A549 (cell line): ENCODE results near the gene VSNL1. TPM values are rescaled to one million over a fixed set of nuclear protein-coding genes. Genes with fewer than 3 reads are reported as not detected.

Experiments used
- ATAC-seq, 2 experiments: fragments of 200-7000 bp in 1 of 2; fragments of >200 bp in 1 of 2; cut with Nextera tagmentation in 1 of 2; cut with Tn5 transposase in 1 of 2; 3 replicates each; pipeline versions ENCODE4 v1.8.0 to v1.9.1; 2018 to 2020; ENCODE audit warnings: mild to moderate bottlenecking in 1 of 2, moderate library complexity in 1 of 2
- CTCF ChIA-PET: fragments of 300-600 bp; sonication (Branson Sonifier 250); formaldehyde crosslinking; extraction: SDS; loops from one replicate; lab custom pipeline; 2021; ENCODE audit warnings: antibody characterized with exemption, inconsistent platforms; lab: Yijun Ruan, JAX
- POLR2A ChIA-PET: fragments of 350-600 bp; formaldehyde crosslinking; extraction: SDS; loops from one replicate; lab custom pipeline; 2021; ENCODE audit warnings: antibody characterized with exemption, inconsistent platforms; lab: Yijun Ruan, JAX
- DNase-seq, 2 experiments: peaks; one replicate each; pipeline versions ENCODE4 v3.0.0 to v3.0.0-alpha.2; 2011 to 2016; ENCODE audit warnings: low read depth in 1 of 2, low spot score in 1 of 2
- FAIRE-seq: peaks from 2 replicates; lab custom pipeline; 2011; peaks lifted over from hg19 to GRCh38; lab: Jason Lieb, UNC
- H3K27ac ChIP-seq, 2 experiments: fragments of >200 bp; sonication (Bioruptor Twin); formaldehyde crosslinking; 3 replicates each; pipeline ENCODE4 v1.5.1; 2016 to 2017
- H3K4me1 ChIP-seq: fragments of >200 bp; sonication (Bioruptor Twin); formaldehyde crosslinking; 3 replicates; pipeline ENCODE4 v1.6.1; 2016
- H3K4me2 ChIP-seq: fragments of >200 bp; sonication (Bioruptor Twin); formaldehyde crosslinking; 3 replicates; pipeline ENCODE4 v1.6.1; 2016
- H3K4me3 ChIP-seq: fragments of >200 bp; sonication (Bioruptor Twin); formaldehyde crosslinking; 3 replicates; pipeline ENCODE4 v1.5.1; 2016
- H3K9me3 ChIP-seq: fragments of >200 bp; sonication (Bioruptor Twin); formaldehyde crosslinking; 3 replicates; pipeline ENCODE4 v1.6.1; 2016
- HES2 ChIP-seq: fragments of >200 bp; sonication (Bioruptor Twin); formaldehyde crosslinking; IDR thresholded peaks from 2 replicates; pipeline ENCODE4 v1.6.1; 2016
- HEYL ChIP-seq: fragments of 250-450 bp; sonication (Bioruptor Pico); IDR thresholded peaks from 2 replicates; pipeline ENCODE4 v1.8.0; 2021; ENCODE audit warnings: mild to moderate bottlenecking, moderate library complexity
- MAZ ChIP-seq: fragments of 150-350 bp; IDR thresholded peaks from 2 replicates; pipeline ENCODE4 v1.6.1; 2014; ENCODE audit warnings: antibody characterized with exemption, low read depth, low read length, borderline replicate concordance
- NPAS2 ChIP-seq: fragments of 250-450 bp; sonication (Bioruptor Pico); IDR thresholded peaks from 2 replicates; pipeline ENCODE4 v1.8.0; 2022; ENCODE audit warnings: mild to moderate bottlenecking, moderate library complexity, borderline replicate concordance
- RARB ChIP-seq: fragments of 250-450 bp; sonication (Bioruptor Pico); IDR thresholded peaks from 2 replicates; pipeline ENCODE4 v1.8.0; 2021; ENCODE audit warnings: mild to moderate bottlenecking, moderate library complexity
- RCOR1 ChIP-seq: fragments of 150-350 bp; IDR thresholded peaks from 2 replicates; pipeline ENCODE4 v1.6.1; 2014; ENCODE audit warnings: antibody characterized with exemption, low read length, low read depth
- REST ChIP-seq: fragments of 200-600 bp; sonication (generic); IDR thresholded peaks from 2 replicates; pipeline ENCODE4 v1.6.1; 2016; ENCODE audit warnings: antibody characterized with exemption, mild to moderate bottlenecking, moderate library complexity
- SREBF2 ChIP-seq: fragments of 450-650 bp; IDR thresholded peaks from 2 replicates; pipeline ENCODE4 v1.6.1; 2014; ENCODE audit warnings: mild to moderate bottlenecking, moderate library complexity
- ZC3H11A ChIP-seq: fragments of 450-650 bp; IDR thresholded peaks from 2 replicates; pipeline ENCODE4 v1.6.1; 2014; ENCODE audit warnings: antibody characterized with exemption, mild to moderate bottlenecking
- ZFP36 ChIP-seq: fragments of 450-650 bp; IDR thresholded peaks from 2 replicates; pipeline ENCODE4 v1.6.1; 2014; ENCODE audit warnings: borderline replicate concordance; ENCODE audit not compliant: partially characterized antibody
- WGBS: methylation state at CpG from one replicate; pipeline ENCODE4 v1.1.6; 2017; ENCODE audit errors: missing lambda C conversion rate; 5-methylcytosine and 5-hydroxymethylcytosine counted together
- polyA plus RNA-seq, 4 experiments: library from polyadenylated mRNA; depleted of rRNA in 3 of 4; stranded (reverse); fragments of >200 nt; fragmentation: RNase III in 1 of 4; extraction: RNeasy Plus Mini Kit Qiagen cat#74134 plus additional on column Dnase treatment in 1 of 4; gene quantifications; 2 replicates in 3 of 4; 3 replicates in 1 of 4; pipeline ENCODE4 v1.2.3, GENCODE V29; 2011 to 2017
- TF ChIP-seq, protein P1 (sequence below): fragments of >200 bp; sonication (Bioruptor Twin); formaldehyde crosslinking; IDR thresholded peaks from 3 replicates; pipeline ENCODE4 v1.5.1; 2016
- TF ChIP-seq, protein P2 (sequence below): fragments of 150-350 bp; IDR thresholded peaks from 2 replicates; pipeline ENCODE4 v1.6.1; 2014; ENCODE audit warnings: low read depth, mild to moderate bottlenecking, low read length
- TF ChIP-seq, protein P3 (sequence below): IDR thresholded peaks from 2 replicates; pipeline ENCODE4 v1.6.1; 2012
- TF ChIP-seq, protein P4 (sequence below): fragments of >200 bp; sonication (Bioruptor Twin); formaldehyde crosslinking; IDR thresholded peaks from 3 replicates; pipeline ENCODE4 v1.6.1; 2016

Gene VSNL1
- polyA plus RNA-seq, 2 of the 4 experiments (the other 2 are of a cell fraction), result not detected

GRCh38 chr2:17550907-17551306 is 10.4 kb downstream of the VSNL1 start:
- FAIRE-seq, result no peak
- no peak overlapping the region for H3K27ac ChIP-seq
- TF ChIP-seq, protein P1, sequence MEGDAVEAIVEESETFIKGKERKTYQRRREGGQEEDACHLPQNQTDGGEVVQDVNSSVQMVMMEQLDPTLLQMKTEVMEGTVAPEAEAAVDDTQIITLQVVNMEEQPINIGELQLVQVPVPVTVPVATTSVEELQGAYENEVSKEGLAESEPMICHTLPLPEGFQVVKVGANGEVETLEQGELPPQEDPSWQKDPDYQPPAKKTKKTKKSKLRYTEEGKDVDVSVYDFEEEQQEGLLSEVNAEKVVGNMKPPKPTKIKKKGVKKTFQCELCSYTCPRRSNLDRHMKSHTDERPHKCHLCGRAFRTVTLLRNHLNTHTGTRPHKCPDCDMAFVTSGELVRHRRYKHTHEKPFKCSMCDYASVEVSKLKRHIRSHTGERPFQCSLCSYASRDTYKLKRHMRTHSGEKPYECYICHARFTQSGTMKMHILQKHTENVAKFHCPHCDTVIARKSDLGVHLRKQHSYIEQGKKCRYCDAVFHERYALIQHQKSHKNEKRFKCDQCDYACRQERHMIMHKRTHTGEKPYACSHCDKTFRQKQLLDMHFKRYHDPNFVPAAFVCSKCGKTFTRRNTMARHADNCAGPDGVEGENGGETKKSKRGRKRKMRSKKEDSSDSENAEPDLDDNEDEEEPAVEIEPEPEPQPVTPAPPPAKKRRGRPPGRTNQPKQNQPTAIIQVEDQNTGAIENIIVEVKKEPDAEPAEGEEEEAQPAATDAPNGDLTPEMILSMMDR, result no peak
- TF ChIP-seq, protein P2, sequence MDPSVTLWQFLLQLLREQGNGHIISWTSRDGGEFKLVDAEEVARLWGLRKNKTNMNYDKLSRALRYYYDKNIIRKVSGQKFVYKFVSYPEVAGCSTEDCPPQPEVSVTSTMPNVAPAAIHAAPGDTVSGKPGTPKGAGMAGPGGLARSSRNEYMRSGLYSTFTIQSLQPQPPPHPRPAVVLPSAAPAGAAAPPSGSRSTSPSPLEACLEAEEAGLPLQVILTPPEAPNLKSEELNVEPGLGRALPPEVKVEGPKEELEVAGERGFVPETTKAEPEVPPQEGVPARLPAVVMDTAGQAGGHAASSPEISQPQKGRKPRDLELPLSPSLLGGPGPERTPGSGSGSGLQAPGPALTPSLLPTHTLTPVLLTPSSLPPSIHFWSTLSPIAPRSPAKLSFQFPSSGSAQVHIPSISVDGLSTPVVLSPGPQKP, result no peak
- TF ChIP-seq HEYL (CRISPR knock-in tag), result no peak
- no peak for TF ChIP-seq HES2
- TF ChIP-seq REST, result no peak
- no peak for TF ChIP-seq ZC3H11A
- no peak for TF ChIP-seq RCOR1
- TF ChIP-seq, protein P3, sequence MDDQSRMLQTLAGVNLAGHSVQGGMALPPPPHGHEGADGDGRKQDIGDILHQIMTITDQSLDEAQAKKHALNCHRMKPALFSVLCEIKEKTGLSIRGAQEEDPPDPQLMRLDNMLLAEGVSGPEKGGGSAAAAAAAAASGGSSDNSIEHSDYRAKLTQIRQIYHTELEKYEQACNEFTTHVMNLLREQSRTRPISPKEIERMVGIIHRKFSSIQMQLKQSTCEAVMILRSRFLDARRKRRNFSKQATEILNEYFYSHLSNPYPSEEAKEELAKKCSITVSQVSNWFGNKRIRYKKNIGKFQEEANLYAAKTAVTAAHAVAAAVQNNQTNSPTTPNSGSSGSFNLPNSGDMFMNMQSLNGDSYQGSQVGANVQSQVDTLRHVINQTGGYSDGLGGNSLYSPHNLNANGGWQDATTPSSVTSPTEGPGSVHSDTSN, result no peak
- TF ChIP-seq, all 56 proteins: peak for 0
- H3K4me2 ChIP-seq, result no peak overlapping the region
- peaks cover 3% of the 10 kb centered on the region; the same call in 1 of the 3 replicates for H3K4me1 ChIP-seq
- CTCF ChIA-PET, result interaction anchor here (1.3 kb wide), 1 partner anchor 9 kb away, joined by 3 read pairs; no protein-coding TSS in a partner anchor
- DNase-seq, result no peak
- H3K4me3 ChIP-seq, result no peak overlapping the region
- 31% methylated on average over 2 of the region's 2 CpGs for WGBS
- POLR2A ChIA-PET, result no interaction called here
- ATAC-seq, result no peak
- no peaks in the 10 kb centered on the region for H3K9me3 ChIP-seq

DNA sequence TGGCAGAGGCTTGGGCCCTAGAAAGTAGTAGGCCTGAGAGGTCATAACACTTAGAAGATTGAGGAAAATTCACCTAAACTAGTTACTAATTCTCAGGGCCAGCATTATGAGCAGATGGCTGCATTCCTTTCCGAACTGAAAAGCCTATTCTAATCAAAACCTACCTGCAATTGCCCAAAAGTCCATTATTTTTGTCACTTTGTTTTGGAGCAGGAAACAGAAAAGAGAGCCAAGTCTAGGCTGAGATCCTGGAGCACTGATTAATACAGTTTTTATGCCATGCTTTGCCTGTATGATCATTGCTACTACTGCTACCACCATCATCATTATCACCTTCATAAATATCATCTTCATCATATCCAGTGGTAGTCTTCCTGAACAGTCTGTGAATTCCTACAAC is 14.7 kb downstream of the VSNL1 start:
- POLR2A ChIA-PET, result no interaction called here
- H3K9me3 ChIP-seq, result no peaks in the 10 kb centered on the region
- no peak for FAIRE-seq
- 3% methylated on average over 1 of the region's 1 CpG for WGBS
- no peak for ATAC-seq
- TF ChIP-seq ZFP36 (no peak), NPAS2 (CRISPR knock-in tag) (no peak), MAZ (no peak), RARB (no peak), SREBF2 (no peak)
- TF ChIP-seq, protein P4, sequence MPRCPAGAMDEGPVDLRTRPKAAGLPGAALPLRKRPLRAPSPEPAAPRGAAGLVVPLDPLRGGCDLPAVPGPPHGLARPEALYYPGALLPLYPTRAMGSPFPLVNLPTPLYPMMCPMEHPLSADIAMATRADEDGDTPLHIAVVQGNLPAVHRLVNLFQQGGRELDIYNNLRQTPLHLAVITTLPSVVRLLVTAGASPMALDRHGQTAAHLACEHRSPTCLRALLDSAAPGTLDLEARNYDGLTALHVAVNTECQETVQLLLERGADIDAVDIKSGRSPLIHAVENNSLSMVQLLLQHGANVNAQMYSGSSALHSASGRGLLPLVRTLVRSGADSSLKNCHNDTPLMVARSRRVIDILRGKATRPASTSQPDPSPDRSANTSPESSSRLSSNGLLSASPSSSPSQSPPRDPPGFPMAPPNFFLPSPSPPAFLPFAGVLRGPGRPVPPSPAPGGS, result no peak
- TF ChIP-seq, protein P3, result no peak
- TF ChIP-seq, all 56 proteins: peak for 0
- CTCF ChIA-PET, result no interaction called here
- DNase-seq, result no peak
- Histone ChIP-seq H3K27ac (no peak overlapping the region), H3K4me2 (no peak overlapping the region), H3K4me1 (no peaks in the 10 kb centered on the region), H3K4me3 (no peak overlapping the region)
